Suppressor macrophage (primary cell): Measurements from ENCODE around the gene ZBTB40.

Experiments
- DNase-seq, 4 experiments: peaks; one replicate each; pipeline ENCODE4 v3.0.0-alpha.2; 2020 to 2022

The ZBTB40 gene

GRCh38 chr1:22535399-22535798 is 83.7 kb downstream of the ZBTB40 start:
- no peak for DNase-seq

GRCh38 chr1:22536506-22536905 is 84.9 kb downstream of the ZBTB40 start:
- no peak for DNase-seq

- no peak for DNase-seq
Observed at GRCh38 chr1:22537441-22538139, 85.9 kb downstream of the ZBTB40 start.

GRCh38 chr1:22539510-22540118 is 88.0 kb downstream of the ZBTB40 start:
- no peak for DNase-seq

GRCh38 chr1:22540337-22540736 is 88.7 kb downstream of the ZBTB40 start:
- no peak for DNase-seq

GRCh38 chr1:22542886-22543285 is 91.2 kb downstream of the ZBTB40 start:
- no peak for DNase-seq

- DNase-seq = no peak
Observed at GRCh38 chr1:22543679-22544078, 92.0 kb downstream of the ZBTB40 start.

GRCh38 chr1:22544606-22545005 is 93.0 kb downstream of the ZBTB40 start:
- no peak for DNase-seq

GRCh38 chr1:22545141-22545540 is 93.5 kb downstream of the ZBTB40 start:
- DNase-seq = no peak

- DNase-seq = no peak
Observed at GRCh38 chr1:22547186-22547817, 95.7 kb downstream of the ZBTB40 start.

GRCh38 chr1:22547818-22548462 is 96.3 kb downstream of the ZBTB40 start:
- no peak for DNase-seq

GRCh38 chr1:22550021-22550420 is 98.4 kb downstream of the ZBTB40 start:
- no peak for DNase-seq

GRCh38 chr1:22551591-22551990 is 99.9 kb downstream of the ZBTB40 start:
- DNase-seq = no peak

- no peak for DNase-seq
Observed at GRCh38 chr1:22552021-22552420, 100.4 kb downstream of the ZBTB40 start.

- DNase-seq = no peak
Observed at GRCh38 chr1:22553104-22553880, 101.6 kb downstream of the ZBTB40 start.

GRCh38 chr1:22553991-22554522 is 102.4 kb downstream of the ZBTB40 start:
- DNase-seq = no peak

- no peak for DNase-seq
Observed at GRCh38 chr1:22555371-22555656, 103.7 kb downstream of the ZBTB40 start.

- no peak for DNase-seq
Observed at GRCh38 chr1:22556391-22557104, 104.9 kb downstream of the ZBTB40 start.

- no peak for DNase-seq
Observed at GRCh38 chr1:22557341-22557950, 105.8 kb downstream of the ZBTB40 start.

- no peak for DNase-seq
Observed at GRCh38 chr1:22562584-22563583, 111.2 kb downstream of the ZBTB40 start, which contains the start of gene EPHA8. Gene EPHA8 (plus strand): TSS chr1:22563489. CDS start chr1:22563636, 147 bp downstream.
